Aorta (tissue), 5 donors: ENCODE results near the gene WWC1. TPM values are rescaled to one million over a fixed set of nuclear protein-coding genes. Genes with fewer than 3 reads are reported as not detected.

Source experiments
- ATAC-seq: fragments of 200-7000 bp; cut with Tn5 transposase; one replicate; pipeline ENCODE4 v1.9.1; 2022; ENCODE audit warnings: moderate library complexity; ENCODE audit not compliant: low FRiP score
- DNase-seq, 2 donors: peaks; one replicate each; pipeline ENCODE4 v3.0.0-alpha.2; 2020
- H3K27ac ChIP-seq, 2 donors: one replicate each; pipeline ENCODE4 v1.5.1; 2013; ENCODE audit warnings: low read length in 2 of 2, mild to moderate bottlenecking in 2 of 2, moderate library complexity in 2 of 2, control low read depth in 1 of 2, inconsistent platforms in 1 of 2, low read depth in 1 of 2
- H3K27me3 ChIP-seq, 2 donors: one replicate each; pipeline ENCODE4 v1.6.1; 2013; ENCODE audit warnings: control low read depth in 1 of 2, low read length in 1 of 2, mild to moderate bottlenecking in 1 of 2, moderate library complexity in 1 of 2; ENCODE audit not compliant: insufficient read depth in 2 of 2, control insufficient read depth in 1 of 2
- H3K36me3 ChIP-seq, 2 donors: one replicate each; pipeline ENCODE4 v1.6.1; 2013; ENCODE audit warnings: control low read depth in 1 of 2, low read length in 1 of 2, mild to moderate bottlenecking in 1 of 2; ENCODE audit not compliant: insufficient read depth in 2 of 2, control insufficient read depth in 1 of 2
- H3K4me1 ChIP-seq, 2 donors: one replicate each; pipeline ENCODE4 v1.6.1; 2013; ENCODE audit warnings: low read length in 2 of 2, control low read depth in 1 of 2, mild to moderate bottlenecking in 1 of 2, moderate library complexity in 1 of 2; ENCODE audit not compliant: insufficient read depth in 2 of 2, control insufficient read depth in 1 of 2
- H3K4me3 ChIP-seq, 2 donors: one replicate each; pipeline ENCODE4 v1.5.1; 2013; ENCODE audit warnings: low read length in 2 of 2, control low read depth in 1 of 2, mild to moderate bottlenecking in 1 of 2
- H3K9me3 ChIP-seq: one replicate; pipeline ENCODE4 v1.6.1; 2013; ENCODE audit warnings: mild to moderate bottlenecking, low read length; ENCODE audit not compliant: control insufficient read depth
- WGBS, 2 donors: extraction: QIAGEN DNeasy Blood & Tissue Kit; methylation state at CpG; one replicate each; pipeline ENCODE4 v1.1.7; 2013; 5-methylcytosine and 5-hydroxymethylcytosine counted together
- intact Hi-C, 2 donors: fragments of 100-400 bp; cut with DNase I; formaldehyde crosslinking; loops; one replicate each; pipeline versions ENCODE4 v1.14.2 to v1.15.0; 2022
- polyA plus RNA-seq, 2 donors: library from polyadenylated mRNA; stranded (reverse); fragments of 200-250 nt; gene quantifications; one replicate each; pipeline ENCODE4 v1.2.3, GENCODE V29; 2013
- total RNA-seq, 2 donors: library from RNA; stranded (reverse); fragmentation: NEBNext Ultra II Directional; extraction: Animal tissue kit (Norgen Biotek cat#: 25700); gene quantifications; one replicate each; pipeline ENCODE4 v1.2.1, GENCODE V29; 2021
- donor health status: healthy with polysubstance abuse.
- donor health status: Bipolar disorder and iron deficiency.
- donor health status: DM: no; HTN: no; CAD: no.
- donor health status: DM: no; HTN: no; CAD: no.
- donor health status: DM: yes; HTN: yes; CAD: no.

The WWC1 gene
- total and polyA plus RNA-seq, 4 donors, result 0.36 to 9.1 (median 0.42) TPM

- no peak for ATAC-seq
- H3K9me3 ChIP-seq, result no peaks in the 10 kb centered on the region
- H3K4me3 ChIP-seq, result no peak overlapping the region
- 38 to 48% methylated on average over 3 of the region's 3 CpGs for WGBS, 2 donors
- no peak overlapping the region for H3K27ac ChIP-seq
- DNase-seq, result no peak
- intact Hi-C loops, result no loop called here
- H3K27me3 ChIP-seq, result no peaks in the 10 kb centered on the region
- H3K36me3 ChIP-seq, result no peaks in the 10 kb centered on the region
- H3K4me1 ChIP-seq, result no peaks in the 10 kb centered on the region
These were observed 74.7 kb downstream of the WWC1 start for GRCh38 chr5:168366116-168366515.

- H3K27ac ChIP-seq, result no peak overlapping the region
- no peaks in the 10 kb centered on the region for H3K27me3 ChIP-seq
- intact Hi-C loops, result no loop called here
- no peaks in the 10 kb centered on the region for H3K4me1 ChIP-seq
- no peak overlapping the region for H3K4me3 ChIP-seq
- H3K36me3 ChIP-seq, result no peaks in the 10 kb centered on the region
- DNase-seq, result no peak
- no peaks in the 10 kb centered on the region for H3K9me3 ChIP-seq
- no peak for ATAC-seq
- WGBS, 2 donors, result 46 to 54% methylated on average over 3 of the region's 3 CpGs
These were observed 77.4 kb downstream of the WWC1 start for GRCh38 chr5:168368854-168369253.

GRCh38 chr5:168370831-168371230 lies 79.4 kb downstream of the WWC1 start:
- H3K27ac ChIP-seq, result no peak overlapping the region
- ATAC-seq (no peak), DNase-seq (no peak)
- no peaks in the 10 kb centered on the region for H3K9me3 ChIP-seq
- no peaks in the 10 kb centered on the region for H3K27me3 ChIP-seq
- H3K36me3 ChIP-seq, result no peaks in the 10 kb centered on the region
- no peaks in the 10 kb centered on the region for H3K4me1 ChIP-seq
- H3K4me3 ChIP-seq, result no peak overlapping the region
- WGBS, 2 donors, result 89 to 91% methylated on average over 4 of the region's 4 CpGs
- intact Hi-C loops, result no loop called here

- Histone ChIP-seq H3K36me3 (no peaks in the 10 kb centered on the region), H3K27me3 (no peaks in the 10 kb centered on the region), H3K4me3 (no peak overlapping the region), H3K9me3 (no peaks in the 10 kb centered on the region), H3K4me1 (no peaks in the 10 kb centered on the region), H3K27ac (no peak overlapping the region)
- ATAC-seq, result no peak
- 80 to 87% methylated on average over 2 of the region's 2 CpGs for whole genome bisulfite sequencing, 2 donors
- intact Hi-C loops, result no loop called here
- no peak for DNase-seq
These were observed 81.0 kb downstream of the WWC1 start for GRCh38 chr5:168372356-168372946.

- Histone ChIP-seq H3K9me3 (no peaks in the 10 kb centered on the region), H3K27ac (no peak overlapping the region), H3K36me3 (no peaks in the 10 kb centered on the region), H3K4me3 (no peak overlapping the region), H3K4me1 (no peaks in the 10 kb centered on the region), H3K27me3 (no peaks in the 10 kb centered on the region)
- intact Hi-C loops, result no loop called here
- WGBS, 2 donors, result 90 to 93% methylated on average over 4 of the region's 4 CpGs
- no peak for DNase-seq
- ATAC-seq, result no peak
These were observed 83.1 kb downstream of the WWC1 start for GRCh38 chr5:168374532-168374931.

- intact Hi-C loops, result no loop called here
- no peak overlapping the region for H3K27ac ChIP-seq
- 77 to 82% methylated on average over 7 of the region's 7 CpGs for WGBS, 2 donors
These were observed 83.8 kb downstream of the WWC1 start for GRCh38 chr5:168375214-168375613.

GRCh38 chr5:168377525-168377924 lies 86.1 kb downstream of the WWC1 start:
- no peak overlapping the region for H3K4me3 ChIP-seq
- no peaks in the 10 kb centered on the region for H3K4me1 ChIP-seq
- intact Hi-C loops, result no loop called here
- DNase-seq, result no peak
- ATAC-seq, result no peak
- WGBS, 2 donors, result 83 to 92% methylated on average over 2 of the region's 2 CpGs
- no peaks in the 10 kb centered on the region for H3K9me3 ChIP-seq
- H3K36me3 ChIP-seq, result no peaks in the 10 kb centered on the region
- no peaks in the 10 kb centered on the region for H3K27me3 ChIP-seq
- no peak overlapping the region for H3K27ac ChIP-seq

More at GRCh38 chr5:168375214-168375613, 83.8 kb downstream of the WWC1 start:
- ATAC-seq, result no peak
- Histone ChIP-seq H3K36me3 (no peaks in the 10 kb centered on the region), H3K9me3 (no peaks in the 10 kb centered on the region), H3K27me3 (no peaks in the 10 kb centered on the region), H3K4me3 (no peak overlapping the region), H3K4me1 (no peaks in the 10 kb centered on the region)
- DNase-seq, result no peak

- WGBS, 2 donors, result 87 to 89% methylated on average over 4 of the region's 4 CpGs
- intact Hi-C loops, result no loop called here
- H3K9me3 ChIP-seq, result no peaks in the 10 kb centered on the region
- DNase-seq (no peak), ATAC-seq (no peak)
- no peak overlapping the region for H3K4me3 ChIP-seq
- no peaks in the 10 kb centered on the region for H3K36me3 ChIP-seq
- H3K27ac ChIP-seq, result no peak overlapping the region
- no peaks in the 10 kb centered on the region for H3K4me1 ChIP-seq
- H3K27me3 ChIP-seq, result no peaks in the 10 kb centered on the region
These were observed 87.3 kb downstream of the WWC1 start for GRCh38 chr5:168378741-168379140.

- WGBS, 2 donors, result 52 to 58% methylated on average over 3 of the region's 3 CpGs
- DNase-seq (no peak), ATAC-seq (no peak)
- H3K4me1 ChIP-seq, result no peaks in the 10 kb centered on the region
- no peaks in the 10 kb centered on the region for H3K27me3 ChIP-seq
- no peak overlapping the region for H3K27ac ChIP-seq
- H3K9me3 ChIP-seq, result peaks cover 3% of the 10 kb centered on the region
- intact Hi-C loops, result no loop called here
- no peaks in the 10 kb centered on the region for H3K36me3 ChIP-seq
- no peak overlapping the region for H3K4me3 ChIP-seq
These were observed 91.0 kb downstream of the WWC1 start for GRCh38 chr5:168382421-168382820.
